GM13977 (cell line): ENCODE measurements around the gene AQR.
"Not testable (repeated sequence)": the region's sequence is repeated elsewhere in the genome, so short reads cannot be mapped to it uniquely, and the experiment has no call there.

Experiments
- DNase-seq: peaks from one replicate; pipeline ENCODE4 v3.0.0; 2012; ENCODE audit warnings: low spot score
- in situ Hi-C: fragments of 300-500 bp; cut with MboI; formaldehyde crosslinking; loops from one replicate; pipeline ENCODE4 v1.12.0; 2022; ENCODE audit warnings: low sequenced_read_pairs, low pct_unique_long_range_greater_than_20kb, mixed read lengths, inconsistent platforms; ENCODE audit not compliant: unreplicated experiment
- TF ChIP-seq, protein P1 (sequence below): IDR thresholded peaks from 2 replicates; pipeline ENCODE4 v1.5.1; 2012; ENCODE audit warnings: mild to moderate bottlenecking, control low read depth; ENCODE audit not compliant: insufficient read depth; ENCODE audit errors: extremely low read depth, missing control alignments

Gene AQR

DNA sequence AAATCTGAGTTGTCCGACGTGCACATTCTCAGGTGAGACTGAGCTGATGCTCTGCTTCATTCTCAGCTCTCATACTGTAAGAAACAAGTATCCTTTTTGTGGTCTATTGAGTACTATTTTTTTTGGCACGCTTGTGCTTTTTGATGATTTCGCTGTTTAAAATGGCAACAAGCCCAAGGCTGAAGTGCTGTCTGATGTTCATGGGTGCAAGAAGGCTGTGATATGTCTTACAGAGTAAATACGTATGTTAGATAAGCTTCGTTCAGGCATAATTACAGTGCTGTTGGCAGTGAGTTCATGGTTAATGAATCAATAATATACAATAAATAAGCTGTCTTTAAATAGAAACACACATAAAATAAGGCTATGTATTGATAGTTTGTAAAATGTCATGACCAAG lies 27.2 kb downstream of the AQR start:
- in situ Hi-C loops: no loop called here
- TF ChIP-seq, protein P1, sequence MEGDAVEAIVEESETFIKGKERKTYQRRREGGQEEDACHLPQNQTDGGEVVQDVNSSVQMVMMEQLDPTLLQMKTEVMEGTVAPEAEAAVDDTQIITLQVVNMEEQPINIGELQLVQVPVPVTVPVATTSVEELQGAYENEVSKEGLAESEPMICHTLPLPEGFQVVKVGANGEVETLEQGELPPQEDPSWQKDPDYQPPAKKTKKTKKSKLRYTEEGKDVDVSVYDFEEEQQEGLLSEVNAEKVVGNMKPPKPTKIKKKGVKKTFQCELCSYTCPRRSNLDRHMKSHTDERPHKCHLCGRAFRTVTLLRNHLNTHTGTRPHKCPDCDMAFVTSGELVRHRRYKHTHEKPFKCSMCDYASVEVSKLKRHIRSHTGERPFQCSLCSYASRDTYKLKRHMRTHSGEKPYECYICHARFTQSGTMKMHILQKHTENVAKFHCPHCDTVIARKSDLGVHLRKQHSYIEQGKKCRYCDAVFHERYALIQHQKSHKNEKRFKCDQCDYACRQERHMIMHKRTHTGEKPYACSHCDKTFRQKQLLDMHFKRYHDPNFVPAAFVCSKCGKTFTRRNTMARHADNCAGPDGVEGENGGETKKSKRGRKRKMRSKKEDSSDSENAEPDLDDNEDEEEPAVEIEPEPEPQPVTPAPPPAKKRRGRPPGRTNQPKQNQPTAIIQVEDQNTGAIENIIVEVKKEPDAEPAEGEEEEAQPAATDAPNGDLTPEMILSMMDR: no peak
- no peak for DNase-seq

DNA sequence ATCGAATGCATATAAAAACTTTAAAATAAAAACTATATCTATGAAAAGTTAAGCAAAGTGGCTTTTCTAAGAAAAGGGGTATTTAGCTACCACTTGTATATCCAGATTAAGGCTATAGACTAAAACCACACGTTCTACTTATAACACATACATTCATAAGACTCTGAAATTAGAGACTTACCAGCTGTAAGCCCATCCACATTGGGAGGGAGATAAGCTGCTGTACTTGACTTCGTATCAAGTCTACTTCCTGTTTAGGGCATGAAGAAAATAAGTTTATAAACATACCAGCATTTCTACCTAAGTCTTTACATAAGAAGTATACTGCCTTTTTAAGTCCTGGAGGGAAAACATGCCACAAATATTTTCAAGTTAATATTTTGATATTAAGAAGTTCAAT lies 27.7 kb downstream of the AQR start:
- DNase-seq: no peak
- TF ChIP-seq, protein P1: no peak
- in situ Hi-C loops: no loop called here

DNA sequence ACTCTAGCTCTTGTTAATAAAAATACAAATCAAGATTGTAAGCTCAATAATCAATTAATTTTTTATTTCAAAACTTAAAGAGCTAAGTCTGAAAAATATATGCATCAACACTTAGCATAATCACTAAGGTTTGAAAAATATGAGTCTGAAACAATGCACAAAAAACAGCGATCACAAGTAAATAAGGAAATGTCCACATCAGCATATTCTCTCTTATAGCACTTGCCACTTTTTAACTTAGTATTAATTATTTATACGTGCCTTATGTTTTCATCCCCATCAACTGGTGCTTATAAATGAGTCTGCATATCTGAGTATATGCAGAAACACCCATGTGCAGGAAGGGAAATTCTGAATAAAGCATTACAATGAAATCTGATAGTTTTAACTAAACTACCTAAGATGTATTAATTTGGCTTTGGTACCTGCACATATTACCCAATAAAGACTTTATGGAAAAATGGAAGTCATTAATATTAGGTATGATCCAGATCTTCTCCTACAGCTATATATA lies 28.3 kb downstream of the AQR start:
- TF ChIP-seq, protein P1: no peak
- in situ Hi-C loops: no loop called here
- DNase-seq: no peak

DNA sequence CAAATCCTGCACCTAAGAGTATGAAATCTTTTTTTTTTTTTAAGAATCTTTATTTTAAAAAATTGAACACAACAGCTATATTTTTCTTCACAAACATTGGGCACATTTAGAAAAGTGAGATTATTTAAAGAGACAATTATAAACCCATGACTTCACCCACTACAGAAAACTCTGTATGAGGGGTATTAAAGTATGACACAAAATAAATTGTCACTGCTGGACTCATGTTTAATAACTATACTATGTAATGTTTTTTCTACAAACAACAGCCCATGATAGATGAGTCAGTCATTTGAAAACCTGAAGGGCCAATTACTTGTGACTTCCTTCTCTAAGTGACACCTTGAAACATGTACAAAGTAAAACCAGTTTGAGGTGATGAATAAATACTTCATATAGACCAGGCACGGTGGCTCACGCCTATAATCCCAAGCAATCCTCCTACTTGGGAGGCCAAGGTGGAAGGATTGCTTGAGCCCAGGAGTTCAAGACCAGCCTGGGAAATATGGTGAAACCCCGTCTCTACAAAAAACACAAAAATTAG lies 36.0 kb downstream of the AQR start:
- in situ Hi-C loops: no loop called here
- no peak for DNase-seq
- TF ChIP-seq, protein P1: no peak

DNA sequence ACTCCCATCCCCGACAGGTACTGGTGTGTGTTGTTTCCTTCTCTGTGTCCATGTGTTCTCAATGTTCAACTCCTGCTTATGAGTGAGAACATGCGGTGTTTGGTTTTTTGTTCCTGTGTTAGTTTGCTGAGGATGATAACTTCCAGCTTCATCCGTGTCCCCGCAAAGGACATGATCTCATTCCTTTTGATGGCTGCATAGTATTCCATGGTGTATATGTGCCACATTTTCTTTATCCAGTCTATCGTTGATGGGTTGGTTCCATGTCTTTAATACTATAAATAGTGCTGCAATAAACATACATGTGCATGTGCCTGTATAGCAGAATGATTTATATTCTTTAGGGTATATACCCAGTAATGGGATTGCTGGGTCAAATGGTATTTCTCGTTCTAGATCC lies 41.2 kb downstream of the AQR start:
- DNase-seq, in situ Hi-C loops: not testable (repeated sequence)

DNA sequence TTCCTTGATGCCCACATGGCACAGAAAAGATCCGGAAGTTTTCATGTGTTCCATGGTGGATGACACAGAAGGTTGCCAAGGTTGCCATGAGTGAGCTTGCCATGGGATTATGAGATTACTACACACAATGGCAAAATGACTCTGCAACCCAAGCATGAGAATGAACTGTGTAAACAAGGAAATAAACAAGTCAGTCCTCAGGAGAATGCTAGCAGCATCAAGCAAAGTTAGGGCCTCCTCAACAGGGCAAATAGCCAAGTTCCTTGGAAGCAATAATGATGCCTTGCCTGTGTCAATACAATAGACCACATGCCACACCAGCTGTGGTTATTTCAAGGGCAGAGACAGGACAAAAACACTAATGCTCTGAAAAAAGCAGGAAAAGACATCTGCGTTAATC lies 41.8 kb downstream of the AQR start:
- in situ Hi-C loops: no loop called here
- TF ChIP-seq, protein P1: no peak
- no peak for DNase-seq

DNA sequence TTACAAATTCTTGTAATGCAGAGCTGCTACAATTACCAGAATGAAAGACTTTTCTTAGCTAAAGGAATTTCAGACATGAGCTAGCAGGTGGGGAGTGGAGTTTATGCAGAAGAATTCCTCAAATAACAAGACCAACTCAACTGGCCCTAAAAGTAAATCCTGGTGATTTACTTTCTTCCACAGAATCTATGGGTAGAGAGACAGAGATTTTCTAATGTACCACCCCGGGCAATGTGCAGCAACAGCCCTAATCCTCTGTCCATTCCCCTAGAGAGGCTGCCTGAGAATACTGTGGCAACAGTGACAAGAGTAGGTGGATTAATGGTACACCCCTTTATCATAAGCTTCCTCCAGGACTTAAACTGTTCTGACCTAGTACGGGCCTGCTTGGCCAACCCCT lies 55.2 kb downstream of the AQR start:
- DNase-seq: no peak
- in situ Hi-C loops: loop anchor here (25.0 kb wide), 2 partner anchors 302 to 852 kb away; no protein-coding TSS in a partner anchor
- TF ChIP-seq, protein P1: no peak
